K562 (cell line): ENCODE measurements around the gene CTIF. TPM values are rescaled to one million over a fixed set of nuclear protein-coding genes. Genes with fewer than 3 reads are reported as not detected.

Source experiments
- ATAC-seq: fragments of 200-7000 bp; cut with Tn5 transposase; 3 replicates; pipeline ENCODE4 v1.9.1; 2020; ENCODE audit warnings: moderate library complexity
- BruUV-seq: library from RNA; stranded (reverse); fragments of 400-500 nt; replicated peaks from 2 replicates; lab custom pipeline; 2021; lab: Mats Ljungman, UMichigan
- CTCF ChIA-PET: fragments of 300-600 bp; formaldehyde crosslinking; extraction: SDS; loops from one replicate; lab custom pipeline; 2021; ENCODE audit warnings: low intra/inter-chr PET ratio; lab: Yijun Ruan, JAX
- POLR2A ChIA-PET: fragments of 300-600, 350-650 bp; sonication (Branson Sonifier 250); formaldehyde crosslinking; extraction: SDS; loops from one replicate; lab custom pipeline; 2021; ENCODE audit warnings: antibody characterized with exemption, inconsistent platforms; lab: Yijun Ruan, JAX
- DNase-seq, 4 experiments: peaks; one replicate each; pipeline versions ENCODE4 v3.0.0 to v3.0.0-alpha.2; 2011 to 2018; ENCODE audit warnings: low spot score in 3 of 4, mixed read lengths in 3 of 4; ENCODE audit errors: extremely low read depth in 1 of 4
- FAIRE-seq: peaks from 2 replicates; lab custom pipeline; 2011; peaks lifted over from hg19 to GRCh38; lab: Jason Lieb, UNC
- H2AFZ ChIP-seq: 2 replicates; pipeline ENCODE4 v1.6.0; 2011; ENCODE audit warnings: low read depth, low read length, control low read depth, inconsistent platforms
- H3K27ac ChIP-seq: fragments of 200-600 bp; 3 replicates; pipeline ENCODE4 v1.8.0; 2011; ENCODE audit warnings: low read depth, mild to moderate bottlenecking, control low read depth, inconsistent platforms, low read length, moderate library complexity, mixed read lengths; ENCODE audit errors: extremely low read depth
- H3K27me3 ChIP-seq, 2 experiments: fragments of 300-600 bp in 1 of 2; 2 replicates in 1 of 2; 3 replicates in 1 of 2; pipeline versions ENCODE4 v1.6.0 to v1.8.0; 2011; ENCODE audit warnings: inconsistent platforms in 2 of 2, low read length in 2 of 2, mild to moderate bottlenecking in 1 of 2, mixed read lengths in 1 of 2, moderate library complexity in 1 of 2; ENCODE audit not compliant: control insufficient read depth in 2 of 2, insufficient read depth in 2 of 2
- H3K36me3 ChIP-seq: fragments of 300-600 bp; 3 replicates; pipeline ENCODE4 v1.8.0; 2011; ENCODE audit warnings: mild to moderate bottlenecking, low read length, inconsistent platforms; ENCODE audit not compliant: control insufficient read depth, insufficient read depth
- H3K4me1 ChIP-seq, 2 experiments: fragments of 200-600 bp in 1 of 2; replicated peaks in 1 of 2; 2 replicates in 1 of 2; 3 replicates in 1 of 2; pipeline versions ENCODE4 v1.5.1 to v1.8.0; 2011; ENCODE audit warnings: inconsistent platforms in 2 of 2, low read length in 2 of 2, mild to moderate bottlenecking in 1 of 2, mixed read lengths in 1 of 2, moderate library complexity in 1 of 2; ENCODE audit not compliant: control insufficient read depth in 2 of 2, insufficient read depth in 2 of 2
- H3K4me2 ChIP-seq: 2 replicates; pipeline ENCODE4 v1.6.1; 2011; ENCODE audit warnings: low read length, control low read depth, inconsistent platforms, mixed read lengths; ENCODE audit not compliant: insufficient read depth
- H3K4me3 ChIP-seq: fragments of 200-600 bp; sonication (generic), shearing (Covaris generic); 2 replicates; pipeline ENCODE4 v1.5.1; 2016; ENCODE audit warnings: control low read depth, inconsistent platforms
- H3K79me2 ChIP-seq: fragments of 200-600 bp; 3 replicates; pipeline ENCODE4 v1.8.0; 2011; ENCODE audit warnings: low read length, inconsistent platforms; ENCODE audit not compliant: control insufficient read depth, insufficient read depth
- H3K9ac ChIP-seq, 2 experiments: 2 replicates each; pipeline versions ENCODE4 v1.6.0 to v1.6.1; 2011; ENCODE audit warnings: low read depth in 2 of 2, low read length in 2 of 2, control low read depth in 1 of 2, inconsistent platforms in 1 of 2, mild to moderate bottlenecking in 1 of 2, mixed read lengths in 1 of 2; ENCODE audit not compliant: insufficient read depth in 1 of 2
- H3K9me1 ChIP-seq: one replicate; pipeline ENCODE4 v1.6.0; 2011; ENCODE audit warnings: inconsistent platforms, mild to moderate bottlenecking, low read length, moderate library complexity; ENCODE audit not compliant: control insufficient read depth, insufficient read depth
- H3K9me3 ChIP-seq: replicated peaks from 2 replicates; pipeline ENCODE4 v1.5.1; 2011; ENCODE audit warnings: low read depth, low read length, inconsistent platforms; ENCODE audit not compliant: control insufficient read depth, insufficient read depth
- H4K20me1 ChIP-seq: replicated peaks from 2 replicates; pipeline ENCODE4 v1.6.1; 2011; ENCODE audit warnings: low read length, inconsistent platforms, mixed read lengths; ENCODE audit not compliant: control insufficient read depth, insufficient read depth
- CHD4 ChIP-seq: fragments of 200-600 bp; sonication (generic); IDR thresholded peaks from 3 replicates; pipeline ENCODE4 v1.6.1; 2012; ENCODE audit warnings: low read depth, mild to moderate bottlenecking, mixed read lengths, low read length, inconsistent platforms; ENCODE audit not compliant: insufficient read depth, insufficient replicate concordance, poor library complexity, severe bottlenecking
- E2F3 ChIP-seq: fragments of 250-450 bp; sonication (Bioruptor Pico); IDR thresholded peaks from 2 replicates; pipeline ENCODE4 v1.4.0; 2020; ENCODE audit warnings: mild to moderate bottlenecking
- HBP1 ChIP-seq: fragments of 450-650 bp; formaldehyde crosslinking; IDR thresholded peaks from 2 replicates; pipeline ENCODE4 v1.4.0; 2022; ENCODE audit warnings: missing genetic modification characterization
- KAT7 ChIP-seq: sonication (generic); formaldehyde crosslinking; IDR thresholded peaks from 2 replicates; pipeline ENCODE4 v1.8.0; 2022; ENCODE audit warnings: missing genetic modification reagents, mild to moderate bottlenecking, borderline replicate concordance
- LEF1 ChIP-seq: fragments of 450-650 bp; IDR thresholded peaks from 2 replicates; pipeline ENCODE4 v1.6.1; 2016; ENCODE audit warnings: mild to moderate bottlenecking
- MYBL2 ChIP-seq, 2 experiments: fragments of 450-650 bp in 1 of 2; sonication (generic) in 1 of 2; formaldehyde crosslinking in 1 of 2; IDR thresholded peaks; 2 replicates each; pipeline versions ENCODE4 v1.6.1 to v1.8.1; 2017 to 2022; ENCODE audit warnings: borderline replicate concordance in 1 of 2, inconsistent platforms in 1 of 2, low read depth in 1 of 2, mild to moderate bottlenecking in 1 of 2, missing genetic modification reagents in 1 of 2, moderate library complexity in 1 of 2
- RBM22 ChIP-seq: fragments of 200-400 bp; formaldehyde crosslinking; IDR thresholded peaks from 2 replicates; pipeline ENCODE4 v1.6.1; 2018; ENCODE audit warnings: low read length, low read depth; ENCODE audit not compliant: poor library complexity, severe bottlenecking
- RERE ChIP-seq: sonication (generic); formaldehyde crosslinking; IDR thresholded peaks from 2 replicates; pipeline ENCODE4 v1.8.0; 2023; ENCODE audit warnings: missing genetic modification reagents, mild to moderate bottlenecking, borderline replicate concordance
- RFX5 ChIP-seq: IDR thresholded peaks from 2 replicates; pipeline ENCODE4 v1.6.1; 2011; ENCODE audit warnings: low read depth, mild to moderate bottlenecking, improper control_type of control experiment, low read length
- TAF1 ChIP-seq: IDR thresholded peaks from 2 replicates; pipeline ENCODE4 v1.6.1; 2011; ENCODE audit warnings: mild to moderate bottlenecking, low read length, moderate library complexity; ENCODE audit not compliant: insufficient read depth, control insufficient read depth, severe bottlenecking; ENCODE audit errors: extremely low read depth
- XRCC3 ChIP-seq: fragments of 450-650 bp; IDR thresholded peaks from 2 replicates; pipeline ENCODE4 v1.6.1; 2017; ENCODE audit warnings: mild to moderate bottlenecking, moderate library complexity
- ZBTB8A ChIP-seq: fragments of 450-650 bp; IDR thresholded peaks from 2 replicates; pipeline ENCODE4 v1.6.1; 2018; ENCODE audit warnings: mild to moderate bottlenecking, moderate library complexity; ENCODE audit not compliant: partially characterized antibody
- ZFX ChIP-seq: sonication (generic); formaldehyde crosslinking; IDR thresholded peaks from 2 replicates; pipeline ENCODE4 v1.8.0; 2022; ENCODE audit warnings: mild to moderate bottlenecking, missing genetic modification reagents, moderate library complexity
- ZNF316 ChIP-seq: fragments of 450-650 bp; IDR thresholded peaks from 2 replicates; pipeline ENCODE4 v1.6.1; 2016
- in situ Hi-C: fragments of 300-500 bp; cut with MboI; formaldehyde crosslinking; loops from 4 replicates; pipeline ENCODE4 v1.15.0; 2018; ENCODE audit warnings: inconsistent platforms, mixed read lengths
- intact Hi-C: fragments of 100-400 bp; cut with micrococcal nuclease; formaldehyde crosslinking; loops from 2 replicates; pipeline ENCODE4 v1.14.2; 2022
- polyA plus RNA-seq, 8 experiments: library from polyadenylated mRNA; depleted of rRNA in 4 of 8; stranded (reverse) in 5 of 8; unstranded in 3 of 8; fragments of >200 nt; fragmentation: Nextera tagmentation in 2 of 8; fragmentation: Illumina TruSeq in 1 of 8; extraction: Ambion mirVana in 2 of 8; extraction: Trizol in 1 of 8; gene quantifications; 2 replicates each; pipeline versions ENCODE4 v1.2.1 to v1.2.3, GENCODE V29; 2011 to 2014; ENCODE audit warnings: inconsistent platforms in 1 of 8, missing spikeins in 1 of 8
- total RNA-seq, 7 experiments: library from RNA; depleted of rRNA in 6 of 7; stranded (reverse); fragments of >200 nt in 6 of 7; fragmentation: Illumina TruSeq in 2 of 7; extraction: Trizol in 2 of 7; gene quantifications; 2 replicates each; pipeline versions ENCODE4 v1.2.1 to v1.2.3, GENCODE V29; 2011 to 2021; ENCODE audit warnings: low replicate concordance in 1 of 7

Gene CTIF
- total and polyA plus RNA-seq, 9 of the 15 experiments (the other 6 are each of a cell fraction or from before 2014, with no cell fraction given), result 0.17 to 11.5 (median 2.2) TPM

GRCh38 chr18:48788373-48788772 is 249.5 kb downstream of the CTIF start (continued):
- no peak for TF ChIP-seq KAT7 (CRISPR knock-in tag)
- TF ChIP-seq TAF1, result no peak
- TF ChIP-seq CHD4, result no peak
- TF ChIP-seq E2F3 (CRISPR knock-in tag), result no peak
- TF ChIP-seq MYBL2 (IDR thresholded peaks at IDR 0.05; ENCODE audit: low read depth), result no peak
- no peak for TF ChIP-seq MYBL2 (CRISPR knock-in tag; IDR thresholded peaks at IDR 0.05; ENCODE audit: borderline replicate concordance)
- TF ChIP-seq XRCC3, result no peak

GRCh38 chr18:48789259-48789812 is 250.5 kb downstream of the CTIF start:
- ChIA-PET CTCF (no interaction called here), POLR2A (interaction anchor here (0.6 kb wide), 1 partner anchor 74 kb away, joined by 4 read pairs; no protein-coding TSS in a partner anchor)
- H3K4me1 ChIP-seq, result peaks cover 0 to 7% of the 10 kb centered on the region in 2 experiments; a peak in 2 of 5 replicates
- in situ Hi-C loops, result no loop called here
- H3K9me1 ChIP-seq, result no peaks in the 10 kb centered on the region
- no peaks in the 10 kb centered on the region; the same call in 1 of the 2 replicates for H4K20me1 ChIP-seq
- no peak overlapping the region for H3K4me2 ChIP-seq
- intact Hi-C loops, result loop anchor here (10.0 kb wide), 1 partner anchor 105 kb away; no protein-coding TSS in a partner anchor
- H3K4me3 ChIP-seq, result no peak overlapping the region
- DNase-seq (no peak), FAIRE-seq (no peak)
- H3K9ac ChIP-seq, result no peak overlapping the region
- no peaks in the 10 kb centered on the region for H3K36me3 ChIP-seq
- no peaks in the 10 kb centered on the region for H3K79me2 ChIP-seq
- no peaks in the 10 kb centered on the region for H3K9me3 ChIP-seq
- no peak for TF ChIP-seq ZBTB8A
- TF ChIP-seq LEF1, result no peak
- no peak for TF ChIP-seq RFX5
- no peak for TF ChIP-seq RBM22
- no peak for TF ChIP-seq ZNF316
- TF ChIP-seq ZFX (CRISPR knock-in tag), result no peak
- TF ChIP-seq RERE (CRISPR knock-in tag), result no peak
- no peak for TF ChIP-seq HBP1
- TF ChIP-seq, all 486 proteins: peak for 0
- no peak overlapping the region for H2AFZ ChIP-seq
- ATAC-seq, result no peak
- no peaks in the 10 kb centered on the region for H3K27me3 ChIP-seq
- H3K27ac ChIP-seq, result no peak overlapping the region
- no TSS peak for BruUV-seq
